Measurements from ENCODE around the gene KCTD4. TPM values are rescaled to one million over a fixed set of nuclear protein-coding genes. Genes with fewer than 3 reads are reported as not detected.

Gene KCTD4
- polyA plus RNA-seq, 1 donor (not counting 4 experiments of a cell fraction or from before 2014, with no cell fraction given): 0.39 TPM

GRCh38 chr13:45162821-45163220, 38.0 kb downstream of the KCTD4 start:
- no peak overlapping the region for H3K4me3 ChIP-seq (ENCODE audit: control insufficient read depth in 2 of 3, extremely low read depth in 1 of 3, insufficient read depth in 2 of 3, low read depth in 1 of 3, low read length in 3 of 3)
- peak overlapping the region; percentile 58 for H3K4me2 ChIP-seq (ENCODE audit: control insufficient read depth, extremely low read depth, insufficient read depth, low read depth, low read length)
- DNase-seq (ENCODE audit: low read depth, low spot score) (peak; percentile 56), FAIRE-seq (peak; percentile 76)
- H2AFZ ChIP-seq (ENCODE audit: control insufficient read depth, low read length): no peak overlapping the region
- H3K36me3 ChIP-seq (ENCODE audit: control insufficient read depth in 2 of 2, extremely low read depth in 1 of 2, insufficient read depth in 2 of 2, low read length in 2 of 2): peaks cover 2 to 19% of the 10 kb centered on the region in 2 experiments
- peaks cover 26% of the 10 kb centered on the region for H3K4me1 ChIP-seq (ENCODE audit: control insufficient read depth, extremely low read depth, insufficient read depth, low read length)
- peak overlapping the region; percentile 58 for H3K9ac ChIP-seq (ENCODE audit: control insufficient read depth, extremely low read depth, insufficient read depth, low read length)
- dilution Hi-C loops (cut with MboI; ENCODE audit: extremely low pct_ligation_motif_present, low sequenced_read_pairs): no loop called here
- TF ChIP-seq CTCF (optimal IDR thresholded peaks at IDR 0.05 in 1 of 3, IDR thresholded peaks at IDR 0.05 in 1 of 3, conservative IDR thresholded peaks at IDR 0.05 in 1 of 3; ENCODE audit: extremely low read depth in 1 of 3, insufficient read depth in 2 of 3, low read length in 3 of 3): no peak
- no peak for TF ChIP-seq EZH2 (IDR thresholded peaks at IDR 0.05; ENCODE audit: low read length)
- no peaks in the 10 kb centered on the region for H3K9me3 ChIP-seq (ENCODE audit: control insufficient read depth, low read depth, low read length)
- H4K20me1 ChIP-seq (ENCODE audit: control insufficient read depth, extremely low read depth, insufficient read depth, low read length): no peaks in the 10 kb centered on the region
- no peaks in the 10 kb centered on the region for H3K9me1 ChIP-seq (ENCODE audit: control insufficient read depth, extremely low read depth, insufficient read depth, low read length)
- H3K27me3 ChIP-seq (ENCODE audit: control insufficient read depth, extremely low read depth, insufficient read depth, low read length): no peaks in the 10 kb centered on the region
- H3K27ac ChIP-seq (ENCODE audit: control insufficient read depth, insufficient read depth, low read length): peak overlapping the region; percentile 89
- H3K79me2 ChIP-seq (ENCODE audit: control insufficient read depth, insufficient read depth, low read length): peaks cover 27% of the 10 kb centered on the region

- Histone ChIP-seq H3K4me1 (ENCODE audit: control insufficient read depth, extremely low read depth, insufficient read depth, low read length) (peaks cover 22% of the 10 kb centered on the region), H3K79me2 (ENCODE audit: control insufficient read depth, insufficient read depth, low read length) (peaks cover 27% of the 10 kb centered on the region), H4K20me1 (ENCODE audit: control insufficient read depth, extremely low read depth, insufficient read depth, low read length) (no peaks in the 10 kb centered on the region), H3K27me3 (ENCODE audit: control insufficient read depth, extremely low read depth, insufficient read depth, low read length) (no peaks in the 10 kb centered on the region), H3K9ac (ENCODE audit: control insufficient read depth, extremely low read depth, insufficient read depth, low read length) (peak overlapping the region; percentile 58), H3K36me3 (ENCODE audit: control insufficient read depth in 2 of 2, extremely low read depth in 1 of 2, insufficient read depth in 2 of 2, low read length in 2 of 2) (peaks cover 2 to 25% of the 10 kb centered on the region in 2 experiments), H3K27ac (ENCODE audit: control insufficient read depth, insufficient read depth, low read length) (peak overlapping the region; percentile 89), H3K4me2 (ENCODE audit: control insufficient read depth, extremely low read depth, insufficient read depth, low read depth, low read length) (peak overlapping the region; percentile 58), H3K9me3 (ENCODE audit: control insufficient read depth, low read depth, low read length) (no peaks in the 10 kb centered on the region), H2AFZ (ENCODE audit: control insufficient read depth, low read length) (peak overlapping the region; percentile 28), H3K9me1 (ENCODE audit: control insufficient read depth, extremely low read depth, insufficient read depth, low read length) (no peaks in the 10 kb centered on the region), H3K4me3 (ENCODE audit: control insufficient read depth in 2 of 3, extremely low read depth in 1 of 3, insufficient read depth in 2 of 3, low read depth in 1 of 3, low read length in 3 of 3) (no peak overlapping the region)
- FAIRE-seq: peak; percentile 53
- TF ChIP-seq CTCF (optimal IDR thresholded peaks at IDR 0.05 in 1 of 3, IDR thresholded peaks at IDR 0.05 in 1 of 3, conservative IDR thresholded peaks at IDR 0.05 in 1 of 3; ENCODE audit: extremely low read depth in 1 of 3, insufficient read depth in 2 of 3, low read length in 3 of 3) (no peak), EZH2 (IDR thresholded peaks at IDR 0.05; ENCODE audit: low read length) (no peak)
- dilution Hi-C loops (cut with MboI; ENCODE audit: extremely low pct_ligation_motif_present, low sequenced_read_pairs): no loop called here
- DNase-seq (ENCODE audit: low read depth, low spot score): no peak
Observed at GRCh38 chr13:45162194-45162593, 38.7 kb downstream of the KCTD4 start.

All from keratinocyte (primary cell).